HUES48 (cell line): ENCODE results near the gene POLRMT.
A peak's percentile ranks its signal among the peaks of the same experiment; 100 is the strongest.

ENCODE experiments used
- H3K27ac ChIP-seq: one replicate; pipeline ENCODE4 v1.7.0; 2013; ENCODE audit warnings: low read depth, low read length, inconsistent platforms
- H3K27me3 ChIP-seq: 2 replicates; pipeline ENCODE4 v1.6.1; 2013; ENCODE audit warnings: mild to moderate bottlenecking, low read length; ENCODE audit not compliant: control insufficient read depth, insufficient read depth
- H3K36me3 ChIP-seq: 2 replicates; pipeline ENCODE4 v1.6.1; 2013; ENCODE audit warnings: low read length; ENCODE audit not compliant: control insufficient read depth, insufficient read depth
- H3K4me1 ChIP-seq: 2 replicates; pipeline ENCODE4 v1.6.1; 2013; ENCODE audit warnings: mild to moderate bottlenecking, low read length; ENCODE audit not compliant: control insufficient read depth, insufficient read depth
- H3K4me3 ChIP-seq: 2 replicates; pipeline ENCODE4 v1.5.1; 2013; ENCODE audit warnings: mild to moderate bottlenecking, low read depth, low read length
- H3K9ac ChIP-seq: 2 replicates; pipeline ENCODE4 v1.6.1; 2013; ENCODE audit warnings: mild to moderate bottlenecking, low read depth, low read length, moderate library complexity
- H3K9me3 ChIP-seq: 2 replicates; pipeline ENCODE4 v1.6.1; 2013; ENCODE audit warnings: low read length; ENCODE audit not compliant: control insufficient read depth, insufficient read depth

The POLRMT gene

DNA sequence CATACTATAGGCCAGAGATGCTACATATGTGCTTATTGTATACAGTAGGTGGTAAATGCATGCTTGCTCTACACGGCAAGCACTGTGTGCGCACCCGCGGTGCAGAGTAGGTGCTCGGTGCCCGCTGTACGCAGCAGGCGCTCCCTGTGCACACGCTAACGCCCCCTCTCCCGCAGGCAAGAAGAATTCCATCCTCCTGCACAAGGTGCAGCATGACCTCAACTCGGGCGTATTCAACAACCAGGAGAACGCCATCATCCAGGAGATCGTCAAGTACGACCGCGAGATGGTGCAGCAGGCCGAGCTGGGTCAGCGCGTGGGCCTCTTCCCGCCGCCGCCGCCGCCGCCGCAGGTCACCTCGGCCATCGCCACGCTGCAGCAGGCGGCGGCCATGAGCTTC, 17.7 kb downstream of the POLRMT start:
- peaks cover 4% of the 10 kb centered on the region; the same call in 1 of the 2 replicates for H3K4me1 ChIP-seq

DNA sequence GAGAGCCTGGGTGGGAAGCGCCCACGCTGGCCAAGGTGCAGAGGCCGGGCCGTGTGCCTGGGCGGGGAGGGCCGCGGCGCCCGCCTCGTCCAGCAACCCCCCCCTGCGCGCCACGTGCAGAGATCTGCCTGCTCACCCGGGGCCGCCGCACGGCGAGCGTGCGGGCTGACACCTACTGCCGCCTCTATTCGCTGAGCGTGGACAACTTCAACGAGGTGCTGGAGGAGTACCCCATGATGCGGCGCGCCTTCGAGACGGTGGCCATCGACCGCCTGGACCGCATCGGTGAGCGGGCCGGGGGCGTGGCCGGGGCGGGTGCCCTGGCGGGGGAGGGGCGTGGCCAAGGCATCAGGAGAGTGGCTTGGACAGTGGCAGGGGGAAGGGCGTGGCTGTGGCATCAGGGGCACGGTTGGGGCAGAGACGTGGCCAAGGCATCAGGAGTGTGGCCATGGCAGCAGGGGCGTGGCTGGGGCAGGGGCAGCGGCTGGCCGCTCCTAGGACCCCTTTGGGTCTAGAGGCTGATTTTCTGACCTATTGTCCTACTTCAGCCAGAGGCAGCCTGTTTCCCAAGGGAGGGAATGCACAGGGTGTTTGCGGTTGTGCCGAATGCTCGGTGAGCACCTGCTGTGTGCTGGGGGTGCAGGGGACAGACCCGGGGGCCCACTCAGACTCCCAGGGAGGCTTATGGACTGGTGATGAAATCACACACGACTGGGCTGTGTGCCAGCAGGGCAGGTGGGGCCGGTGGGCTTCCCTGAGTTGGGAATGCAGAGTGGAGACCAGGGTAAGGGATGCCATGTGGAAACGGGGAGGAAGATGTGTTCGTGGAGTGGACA, 19.4 kb downstream of the POLRMT start:
- H3K27me3 ChIP-seq: no peaks in the 10 kb centered on the region
- no peak overlapping the region for H3K27ac ChIP-seq
- H3K4me3 ChIP-seq: no peak overlapping the region
- no peak overlapping the region for H3K9ac ChIP-seq
- peaks cover 4% of the 10 kb centered on the region; the same call in 1 of the 2 replicates for H3K4me1 ChIP-seq
- H3K9me3 ChIP-seq: no peaks in the 10 kb centered on the region
- H3K36me3 ChIP-seq: peaks cover 17% of the 10 kb centered on the region

More for the DNA sequence above, 17.7 kb downstream of the POLRMT start:
- H3K9ac ChIP-seq: no peak overlapping the region
- H3K9me3 ChIP-seq: no peaks in the 10 kb centered on the region
- H3K27me3 ChIP-seq: no peaks in the 10 kb centered on the region
- no peak overlapping the region for H3K4me3 ChIP-seq
- H3K36me3 ChIP-seq: peaks cover 32% of the 10 kb centered on the region
- H3K27ac ChIP-seq: no peak overlapping the region

DNA sequence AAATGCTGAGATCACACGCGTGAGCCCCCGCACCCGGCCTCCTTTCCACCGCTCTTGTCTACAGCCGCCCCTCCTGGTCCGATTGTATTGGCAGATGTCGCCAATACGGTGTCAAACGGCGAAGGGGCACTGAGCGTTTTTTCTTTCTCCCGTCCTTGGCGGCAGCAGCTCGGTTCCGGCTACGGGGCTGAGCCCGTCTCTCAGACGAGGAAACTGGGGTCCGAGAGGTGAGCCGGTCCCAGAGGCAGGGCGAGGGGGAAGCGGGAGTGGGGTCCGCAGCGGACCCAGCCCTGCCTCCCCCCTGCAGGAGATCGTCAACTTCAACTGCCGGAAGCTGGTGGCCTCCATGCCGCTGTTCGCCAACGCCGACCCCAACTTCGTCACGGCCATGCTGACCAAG, 20.4 kb downstream of the POLRMT start:
- H3K27ac ChIP-seq: no peak overlapping the region
- H3K9me3 ChIP-seq: no peaks in the 10 kb centered on the region
- no peak overlapping the region for H3K9ac ChIP-seq
- no peaks in the 10 kb centered on the region for H3K27me3 ChIP-seq
- H3K4me1 ChIP-seq: peaks cover 4% of the 10 kb centered on the region; the same call in 1 of the 2 replicates
- H3K36me3 ChIP-seq: peaks cover 7% of the 10 kb centered on the region
- no peak overlapping the region for H3K4me3 ChIP-seq

DNA sequence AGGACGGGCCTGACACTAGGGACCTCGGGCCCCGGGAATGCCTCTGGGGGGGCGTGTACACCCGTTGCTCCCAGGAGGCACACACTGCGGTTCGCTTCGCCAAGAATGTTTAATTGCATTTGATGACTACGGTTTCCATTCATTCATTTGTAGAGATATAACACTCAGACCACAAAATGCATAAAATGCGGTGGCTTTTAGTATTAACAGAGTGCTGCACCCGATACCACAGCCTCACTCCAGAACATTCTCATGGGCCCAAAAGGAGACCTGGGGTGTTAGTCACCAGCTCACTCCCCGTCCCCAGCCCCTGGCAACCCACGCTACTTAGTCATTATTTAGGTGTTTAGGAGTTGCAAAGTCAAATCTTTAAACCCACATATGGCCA, 21.9 kb downstream of the POLRMT start:
- Histone ChIP-seq H3K9me3 (no peaks in the 10 kb centered on the region), H3K27ac (peak overlapping the region; percentile 8), H3K4me3 (no peak overlapping the region), H3K36me3 (peaks cover 7% of the 10 kb centered on the region; the same call in 1 of the 2 replicates), H3K9ac (no peak overlapping the region), H3K4me1 (peaks cover 4% of the 10 kb centered on the region; the same call in 1 of the 2 replicates), H3K27me3 (no peaks in the 10 kb centered on the region)

DNA sequence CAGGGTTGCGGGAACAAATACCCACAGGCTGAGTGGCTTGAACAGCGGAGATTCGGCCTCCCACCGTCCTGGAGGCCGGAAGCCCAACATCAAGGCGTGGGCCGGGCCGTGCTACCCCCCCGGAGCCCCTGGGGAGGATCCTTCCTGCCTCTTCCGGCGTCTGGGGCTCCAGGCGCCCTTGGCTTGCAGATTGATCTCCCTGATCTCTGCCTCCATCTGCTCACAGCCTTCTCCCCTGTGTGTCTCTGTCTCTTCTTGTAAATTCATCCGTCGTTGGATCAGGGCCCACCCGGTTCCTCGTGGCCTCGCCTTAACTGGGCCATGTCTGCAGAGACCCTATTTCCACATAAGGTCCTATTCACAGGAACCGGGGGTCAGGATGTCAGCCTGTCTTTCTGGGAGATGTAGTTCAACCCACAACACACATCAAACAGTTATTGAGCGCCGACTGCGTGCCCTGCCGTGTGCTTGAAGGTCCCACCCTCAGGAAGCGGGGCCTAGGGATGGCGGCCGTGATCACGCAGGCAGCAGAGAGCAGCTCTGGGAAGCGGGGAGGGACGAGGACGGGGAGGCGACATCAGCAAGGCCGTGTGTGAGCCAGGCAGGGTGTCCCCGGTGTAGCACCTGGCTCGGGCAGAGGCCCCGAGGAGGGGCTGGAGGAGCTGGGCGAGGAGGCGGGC, 22.4 kb downstream of the POLRMT start:
- peak overlapping the region; percentile 8 for H3K27ac ChIP-seq
- no peak overlapping the region for H3K4me3 ChIP-seq
- H3K36me3 ChIP-seq: peaks cover 7% of the 10 kb centered on the region; the same call in 1 of the 2 replicates
- peaks cover 4% of the 10 kb centered on the region; the same call in 1 of the 2 replicates for H3K4me1 ChIP-seq
- H3K9me3 ChIP-seq: no peaks in the 10 kb centered on the region
- no peak overlapping the region for H3K9ac ChIP-seq
- H3K27me3 ChIP-seq: no peaks in the 10 kb centered on the region

DNA sequence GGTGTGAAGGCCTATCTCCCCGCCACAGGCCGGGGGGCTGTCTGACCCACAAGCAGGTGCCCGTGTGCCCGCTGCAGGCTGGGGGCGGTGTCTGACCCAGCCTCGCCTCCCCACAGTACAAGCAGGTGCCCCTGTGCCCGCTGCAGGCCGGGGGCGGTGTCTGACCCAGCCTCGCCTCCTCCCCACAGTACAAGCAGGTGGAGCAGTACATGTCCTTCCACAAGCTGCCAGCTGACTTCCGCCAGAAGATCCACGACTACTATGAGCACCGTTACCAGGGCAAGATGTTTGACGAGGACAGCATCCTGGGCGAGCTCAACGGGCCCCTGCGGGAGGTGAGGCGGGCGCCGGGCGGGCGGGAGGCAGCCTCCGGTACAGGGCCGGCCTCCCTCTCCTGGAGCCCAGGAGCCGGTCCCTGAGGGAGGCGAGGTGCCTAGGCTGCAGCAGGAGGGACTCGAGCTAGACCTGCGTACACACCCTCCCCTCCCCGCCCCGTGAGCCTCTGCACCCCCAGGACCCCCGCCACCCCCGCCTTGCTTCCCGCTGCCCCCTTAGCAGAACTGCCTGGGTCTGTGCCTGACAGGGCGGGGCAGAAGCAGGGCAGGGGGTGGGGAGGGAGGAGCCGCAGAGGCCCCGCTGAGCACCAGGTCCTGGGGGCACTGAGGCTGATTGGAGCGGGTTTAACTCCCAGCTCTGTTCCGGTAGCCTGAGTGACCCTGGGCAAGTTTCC, 23.1 kb downstream of the POLRMT start:
- H3K27ac ChIP-seq: no peak overlapping the region
- H3K9me3 ChIP-seq: no peaks in the 10 kb centered on the region
- no peak overlapping the region for H3K4me3 ChIP-seq
- H3K36me3 ChIP-seq: peaks cover 7% of the 10 kb centered on the region; the same call in 1 of the 2 replicates
- H3K9ac ChIP-seq: no peak overlapping the region
- H3K27me3 ChIP-seq: no peaks in the 10 kb centered on the region
- H3K4me1 ChIP-seq: peaks cover 4% of the 10 kb centered on the region; the same call in 1 of the 2 replicates

DNA sequence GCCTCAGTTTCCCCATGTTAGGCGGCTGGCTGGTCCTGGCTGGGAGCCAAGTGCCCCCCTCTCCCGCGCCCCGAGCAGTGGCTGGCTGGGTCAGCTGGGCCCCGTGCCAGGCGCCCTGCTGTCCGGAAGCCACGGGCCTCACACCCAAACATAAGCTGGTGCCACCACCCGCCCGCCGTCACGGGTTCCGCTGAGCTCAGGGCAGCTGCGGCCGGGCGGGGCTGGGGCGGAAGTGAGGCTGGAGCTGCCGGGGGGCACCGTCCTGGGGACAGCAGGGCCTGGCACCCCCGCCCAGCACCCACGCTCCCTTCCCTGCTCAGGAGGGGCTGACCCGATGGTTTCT, 24.4 kb downstream of the POLRMT start:
- Histone ChIP-seq H3K4me1 (peaks cover 4% of the 10 kb centered on the region; the same call in 1 of the 2 replicates), H3K27me3 (no peaks in the 10 kb centered on the region), H3K9ac (no peak overlapping the region), H3K9me3 (no peaks in the 10 kb centered on the region; the same call in 1 of the 2 replicates), H3K4me3 (no peak overlapping the region), H3K27ac (no peak overlapping the region), H3K36me3 (no peaks in the 10 kb centered on the region)

DNA sequence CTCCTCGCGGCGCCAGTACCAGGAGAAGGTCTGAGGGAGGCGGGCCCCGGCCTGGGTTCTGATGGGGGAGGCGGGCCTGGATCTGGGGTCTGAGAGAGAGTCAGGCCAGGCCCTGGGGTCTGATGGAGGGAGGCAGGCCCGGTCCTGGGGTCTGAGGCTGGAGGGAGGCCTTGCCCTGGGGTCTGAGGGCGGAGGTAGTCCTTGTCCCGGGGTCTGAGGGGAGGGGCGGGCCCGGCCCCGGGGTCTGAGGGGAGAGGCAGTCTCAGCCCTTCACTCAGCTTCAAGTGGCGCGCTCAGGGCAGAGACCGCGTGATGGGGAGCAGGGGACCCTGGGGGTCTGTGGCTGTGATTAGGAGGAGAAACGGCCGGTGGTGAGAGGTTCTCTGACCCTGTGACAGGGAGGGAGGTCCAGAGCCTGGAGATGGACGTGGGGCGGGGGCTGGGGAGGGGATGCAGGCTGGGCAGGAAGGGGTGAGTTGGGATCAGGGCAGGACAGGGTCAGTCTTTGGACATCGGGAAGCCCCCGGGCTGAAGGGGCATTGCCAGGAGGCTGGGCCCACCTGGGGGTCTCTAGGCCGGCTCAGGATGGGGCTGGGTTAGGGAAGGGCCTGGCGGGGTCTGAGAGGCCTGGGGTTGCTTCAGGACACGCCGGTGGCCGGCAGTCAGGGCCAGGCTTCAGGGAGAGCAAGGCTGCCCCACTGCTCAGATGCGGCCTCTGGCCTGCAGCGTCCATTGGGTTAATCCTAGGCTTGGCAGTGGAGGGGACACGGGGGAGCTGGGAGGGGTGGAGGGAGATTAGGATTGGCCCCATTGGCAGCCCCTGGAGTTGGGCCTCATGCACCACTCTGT, 25.0 kb downstream of the POLRMT start:
- Histone ChIP-seq H3K9ac (no peak overlapping the region), H3K36me3 (no peaks in the 10 kb centered on the region), H3K27me3 (no peaks in the 10 kb centered on the region), H3K4me3 (no peak overlapping the region), H3K4me1 (peaks cover 4% of the 10 kb centered on the region; the same call in 1 of the 2 replicates), H3K27ac (no peak overlapping the region), H3K9me3 (no peaks in the 10 kb centered on the region; the same call in 1 of the 2 replicates)

DNA sequence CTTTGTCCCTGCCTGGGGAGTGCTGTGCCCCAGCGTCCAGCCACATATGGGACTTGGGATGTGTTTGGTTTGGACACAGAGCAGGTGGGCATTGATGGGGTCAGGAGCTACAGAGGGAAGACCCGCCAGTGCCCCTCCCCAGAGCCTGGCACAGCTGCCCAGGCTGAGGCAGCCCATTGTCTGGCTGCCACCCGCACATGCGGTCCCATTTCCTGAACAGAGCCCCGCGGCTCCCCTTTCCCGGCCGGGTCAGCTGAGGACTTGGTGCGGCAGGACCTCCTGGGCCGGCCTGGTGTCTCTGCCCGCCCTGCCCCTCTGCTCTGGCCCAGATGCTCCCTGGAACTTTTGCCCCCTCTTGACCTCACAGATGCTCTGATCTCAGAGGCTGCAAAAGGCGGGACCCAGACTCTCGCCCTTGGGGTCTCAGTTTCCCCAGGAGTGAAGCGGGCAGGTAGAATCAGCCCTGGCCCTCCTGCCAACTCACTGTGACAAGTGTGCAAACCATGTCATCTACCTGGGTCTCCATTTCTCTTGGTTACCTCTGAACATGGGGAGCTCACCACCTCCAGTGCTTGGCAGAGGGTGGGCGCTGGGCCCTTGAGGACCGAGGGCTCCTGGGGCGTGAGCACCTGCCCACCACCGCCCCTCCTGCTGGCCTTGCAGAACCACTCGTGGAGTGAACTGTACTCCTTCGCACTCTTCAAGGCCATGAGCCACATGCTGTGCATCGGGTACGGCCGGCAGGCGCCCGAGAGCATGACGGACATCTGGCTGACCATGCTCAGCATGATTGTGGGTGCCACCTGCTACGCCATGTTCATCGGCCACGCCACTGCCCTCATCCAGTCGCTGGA, 25.8 kb downstream of the POLRMT start:
- Histone ChIP-seq H3K27ac (no peak overlapping the region), H3K4me1 (peaks cover 4% of the 10 kb centered on the region; the same call in 1 of the 2 replicates), H3K9ac (no peak overlapping the region), H3K9me3 (no peaks in the 10 kb centered on the region; the same call in 1 of the 2 replicates), H3K36me3 (no peaks in the 10 kb centered on the region), H3K4me3 (no peak overlapping the region), H3K27me3 (no peaks in the 10 kb centered on the region)
